HG03108 (cell line): ENCODE results near the gene SORCS2.

ENCODE experiments used
- ATAC-seq: cut with Tn5 transposase; IDR thresholded peaks from one replicate; pipeline ENCODE4 v1.9.1; 2021; ENCODE audit warnings: moderate library complexity; ENCODE audit not compliant: unreplicated experiment

Gene SORCS2

DNA sequence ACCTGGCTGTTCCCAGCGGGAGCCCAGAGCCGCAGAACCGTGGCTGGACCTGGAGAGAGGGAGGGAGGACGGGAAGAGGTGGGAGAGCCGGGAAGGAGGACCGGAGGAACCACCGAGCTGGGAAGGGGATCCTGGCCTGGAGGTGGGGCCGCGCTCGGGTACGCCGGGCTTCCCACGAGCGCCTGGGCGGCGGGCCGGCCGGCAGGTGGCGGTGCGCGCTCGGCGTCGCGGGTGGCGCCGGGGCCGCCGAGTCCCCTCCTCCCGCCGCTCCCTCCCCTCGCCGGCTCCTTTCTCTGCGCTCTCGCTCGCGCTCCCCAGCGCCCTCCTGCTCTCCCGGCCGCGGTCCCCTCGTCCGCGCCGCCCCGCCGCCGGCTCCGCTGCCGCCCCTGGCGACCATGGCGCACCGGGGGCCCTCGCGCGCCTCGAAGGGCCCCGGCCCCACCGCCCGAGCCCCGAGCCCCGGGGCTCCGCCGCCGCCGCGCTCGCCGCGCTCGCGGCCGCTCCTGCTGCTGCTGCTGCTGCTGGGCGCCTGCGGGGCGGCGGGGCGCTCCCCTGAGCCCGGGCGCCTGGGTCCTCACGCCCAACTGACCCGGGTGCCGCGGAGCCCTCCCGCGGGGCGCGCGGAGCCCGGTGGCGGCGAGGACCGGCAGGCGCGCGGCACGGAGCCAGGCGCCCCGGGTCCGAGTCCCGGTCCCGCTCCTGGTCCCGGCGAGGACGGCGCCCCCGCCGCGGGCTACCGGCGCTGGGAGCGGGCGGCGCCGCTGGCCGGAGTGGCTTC is at the start of gene SORCS2:
TSS of gene SORCS2 (plus strand) at position 287 of the 778 bp plus-strand sequence.
- ATAC-seq = no peak

DNA sequence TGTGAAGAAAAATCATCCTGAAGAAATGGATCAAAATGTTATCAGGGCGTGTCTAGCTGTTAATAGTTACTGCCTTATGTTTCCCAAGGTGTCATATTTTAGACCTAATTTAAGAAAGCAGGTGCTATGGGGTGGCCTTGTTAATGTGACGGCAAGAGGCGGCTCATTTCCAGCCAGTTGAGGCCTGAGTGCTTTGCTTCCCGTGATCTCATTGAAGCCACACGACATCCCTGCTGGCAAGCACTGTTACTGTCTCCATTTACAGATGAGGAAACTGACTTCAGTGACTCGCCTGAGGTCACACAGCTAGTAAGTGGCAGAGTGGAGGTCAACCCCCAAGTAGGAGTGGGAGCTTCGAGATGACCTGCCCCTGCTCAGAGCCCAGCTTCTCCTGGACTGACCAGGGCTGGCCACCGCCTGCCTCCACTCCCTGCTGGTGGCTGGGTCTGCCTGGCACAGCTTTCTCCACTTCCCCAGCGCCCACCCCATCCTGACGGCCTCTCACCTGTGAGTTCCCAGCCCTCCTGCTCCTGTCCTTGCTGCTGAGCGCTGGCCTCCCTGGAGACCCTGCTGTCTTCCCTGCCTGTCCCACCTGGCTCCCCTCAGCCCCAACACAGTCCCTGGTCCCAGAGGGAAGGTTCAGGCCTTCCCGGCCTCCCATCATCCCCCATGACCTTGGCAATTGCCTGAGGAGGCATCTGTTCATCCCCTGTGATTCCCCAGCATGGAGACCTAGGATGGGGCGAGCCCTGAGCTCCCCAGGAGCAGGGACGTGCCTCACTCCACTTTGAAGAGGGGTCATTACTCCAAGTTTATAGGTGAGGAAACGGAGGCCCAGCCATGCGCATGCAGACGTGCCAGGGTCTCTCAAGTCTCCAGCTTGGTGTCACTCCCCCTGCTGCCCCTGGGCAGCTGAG is 47.7 kb upstream of the SORCS2 start:
- ATAC-seq = no peak

DNA sequence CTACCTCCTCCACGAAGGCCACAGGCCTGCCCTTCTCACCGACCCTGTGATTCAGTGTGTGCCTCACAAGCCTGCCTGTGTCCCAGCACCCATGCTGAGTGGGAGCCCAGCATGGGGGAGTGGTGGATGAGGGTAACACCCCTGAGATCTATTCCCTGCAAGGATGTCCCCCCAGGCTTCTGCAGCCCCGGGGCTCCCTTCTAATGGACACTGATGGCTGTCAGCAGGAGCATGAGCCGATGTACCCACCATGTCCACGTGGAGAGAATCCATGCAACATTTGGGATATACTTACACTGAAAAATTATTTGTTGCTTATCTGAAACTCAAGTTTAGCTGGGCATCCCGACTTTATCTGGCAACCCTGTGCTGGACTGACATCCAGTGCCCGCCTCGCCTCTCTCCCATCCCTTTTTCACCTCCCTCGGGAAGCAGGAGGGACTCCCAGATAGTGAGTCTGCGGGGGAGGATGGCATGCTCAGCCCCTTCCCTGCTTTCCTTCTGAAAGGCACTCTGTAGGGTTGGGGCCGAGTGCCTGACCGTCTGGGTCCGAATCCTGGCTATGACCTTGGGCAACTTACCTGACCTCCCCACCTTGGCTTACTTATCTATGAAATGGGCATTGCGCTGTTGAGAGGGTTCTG is 46.9 kb upstream of the SORCS2 start:
- no peak for ATAC-seq

DNA sequence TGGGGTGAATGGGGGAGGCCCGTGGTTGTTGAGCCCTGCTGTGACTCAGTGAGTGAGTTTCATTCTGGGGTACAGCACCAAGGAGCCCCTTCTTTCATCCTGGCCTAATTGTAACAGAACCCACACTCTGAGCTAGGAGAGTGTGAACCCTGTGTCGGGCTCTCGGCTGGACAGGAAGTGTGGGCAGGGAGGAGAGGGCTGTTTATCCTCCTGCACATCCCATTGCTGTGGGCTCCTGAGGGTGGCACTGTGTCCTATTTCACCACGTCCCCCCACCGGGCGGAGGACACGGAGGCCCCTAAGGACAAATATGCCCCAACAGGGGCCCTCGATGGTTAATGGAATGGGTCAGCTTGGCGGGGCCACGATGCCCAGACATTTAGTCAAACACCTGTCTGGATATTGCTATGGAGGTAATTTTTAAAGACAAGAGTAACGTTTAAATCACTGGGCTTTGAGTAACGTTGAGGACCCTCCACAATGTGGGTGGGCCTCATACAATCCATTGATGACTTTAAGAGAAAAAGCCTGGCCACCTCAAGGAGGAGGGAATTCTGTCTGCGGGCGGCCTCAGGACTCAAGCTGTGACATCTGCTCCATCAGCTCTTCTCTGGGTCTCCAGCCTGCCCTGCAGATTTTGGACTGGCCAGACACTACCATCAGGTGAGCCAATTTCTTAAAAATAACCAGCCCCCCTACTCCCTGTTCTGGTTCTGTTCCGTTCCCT is 46.1 kb upstream of the SORCS2 start:
- ATAC-seq = no peak

DNA sequence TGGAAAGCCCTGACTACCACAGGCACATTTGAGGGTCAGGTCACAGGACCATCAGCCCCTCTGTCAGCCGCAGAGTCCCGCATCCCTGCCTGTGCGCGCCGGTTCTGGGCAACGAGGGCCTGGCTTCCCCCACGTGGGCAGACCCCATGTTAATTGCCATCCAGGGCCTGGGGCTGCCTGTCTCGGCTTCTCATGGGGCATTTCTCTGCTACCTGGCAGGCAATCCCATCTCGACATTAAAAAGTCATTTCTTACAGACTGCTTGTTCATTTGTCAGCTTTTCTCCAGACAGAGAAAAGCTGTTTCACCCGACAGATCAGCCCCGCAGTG is 45.6 kb upstream of the SORCS2 start:
- no peak for ATAC-seq

DNA sequence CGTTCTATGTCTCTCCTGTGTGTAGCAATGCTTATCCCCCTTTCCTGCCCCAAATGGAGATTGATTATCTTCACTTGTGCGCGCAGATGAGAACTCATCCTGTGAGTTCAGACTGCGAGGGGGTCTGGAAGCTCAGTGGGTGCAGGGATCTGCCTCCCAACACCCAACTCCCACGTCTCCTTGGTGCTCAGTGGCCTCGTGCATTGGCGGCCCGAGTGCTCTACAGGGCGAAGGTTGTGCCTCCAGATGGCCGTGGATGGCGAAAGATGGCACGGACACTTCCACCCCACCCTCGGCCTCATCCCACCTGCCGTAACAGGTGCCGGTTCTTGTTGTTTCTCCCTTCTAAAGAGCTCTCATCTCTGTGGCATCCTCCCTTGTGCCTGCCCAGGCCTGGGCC is 45.1 kb upstream of the SORCS2 start:
- ATAC-seq = no peak

DNA sequence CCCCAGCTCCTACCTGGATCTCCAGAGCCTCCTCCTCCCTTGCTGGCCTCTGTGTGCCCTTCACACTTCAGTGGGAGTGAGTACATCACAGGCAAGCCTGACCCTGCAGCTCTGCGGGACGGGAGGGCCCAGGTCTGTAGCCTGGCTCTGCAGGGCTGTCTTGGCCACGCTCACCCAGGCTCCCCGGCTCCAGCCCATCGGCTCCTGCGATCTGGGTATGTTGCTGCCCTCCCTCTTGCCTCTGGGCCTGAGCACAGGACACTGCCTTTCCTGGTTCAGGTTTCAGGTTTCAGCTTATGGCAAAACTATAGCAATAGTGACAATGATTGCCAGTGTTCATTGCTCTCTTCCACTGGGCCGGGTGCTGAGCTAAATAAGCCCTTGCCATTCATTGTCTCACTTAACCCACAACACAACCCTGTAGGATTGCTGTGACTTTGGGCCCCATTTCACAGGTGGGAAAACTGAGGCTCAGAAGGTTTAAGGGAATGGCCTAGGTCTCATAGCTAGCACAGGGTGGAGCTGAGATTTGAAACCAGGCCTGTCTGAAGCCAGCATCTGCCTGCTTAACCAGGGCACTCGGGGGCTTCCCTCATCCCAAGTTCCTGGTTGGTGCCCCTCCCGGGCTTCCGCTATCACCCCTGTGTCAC is 44.6 kb upstream of the SORCS2 start:
- no peak for ATAC-seq

DNA sequence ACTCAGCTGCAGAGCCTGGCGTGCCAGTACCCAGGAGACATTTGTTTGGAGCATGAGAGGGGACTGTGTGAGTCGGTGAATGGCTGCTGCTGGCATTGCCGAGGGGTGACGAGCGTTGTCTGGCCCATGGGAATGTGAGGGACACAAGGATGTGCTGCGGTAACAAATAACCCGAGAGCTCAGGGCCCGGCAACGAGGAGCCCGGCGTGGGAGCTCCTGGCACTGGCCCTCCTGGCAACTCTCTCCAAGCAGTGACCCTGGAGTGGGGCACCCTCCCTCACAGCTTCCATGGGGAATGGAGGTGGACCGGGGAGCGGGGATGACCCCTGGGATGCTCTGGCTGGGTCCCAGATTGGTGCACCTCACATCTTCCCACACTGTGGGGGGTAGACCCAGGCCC is 44.0 kb upstream of the SORCS2 start:
- ATAC-seq = no peak

DNA sequence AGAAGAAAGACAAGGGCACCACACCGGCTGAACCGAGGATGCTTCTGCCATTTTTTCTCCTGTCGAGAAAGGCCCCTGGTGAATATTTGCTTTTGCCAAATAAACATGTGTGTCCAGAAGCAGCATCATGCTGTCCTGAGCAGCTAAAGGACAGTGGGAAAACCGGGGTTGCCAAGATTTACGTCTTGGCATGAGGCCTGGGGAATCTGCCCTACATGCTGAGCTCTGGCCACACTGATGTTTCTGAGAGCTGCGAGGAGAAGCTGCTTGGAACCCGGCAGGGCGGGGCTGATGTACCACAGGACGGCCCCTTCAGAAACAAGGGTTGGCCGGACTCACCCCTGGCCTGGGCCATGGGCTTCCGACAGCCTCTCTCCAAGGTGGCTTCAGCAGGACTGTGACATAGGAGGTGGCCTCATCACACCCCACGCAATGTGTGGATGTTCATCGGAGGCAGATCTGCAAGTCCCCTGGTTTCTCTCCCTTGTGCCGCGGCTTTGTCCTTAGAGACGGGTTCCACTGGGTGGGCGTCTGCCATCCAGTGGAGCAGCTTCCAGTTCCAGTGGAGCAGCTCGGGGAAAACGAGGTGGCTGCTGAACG is 42.2 kb upstream of the SORCS2 start:
- no peak for ATAC-seq

DNA sequence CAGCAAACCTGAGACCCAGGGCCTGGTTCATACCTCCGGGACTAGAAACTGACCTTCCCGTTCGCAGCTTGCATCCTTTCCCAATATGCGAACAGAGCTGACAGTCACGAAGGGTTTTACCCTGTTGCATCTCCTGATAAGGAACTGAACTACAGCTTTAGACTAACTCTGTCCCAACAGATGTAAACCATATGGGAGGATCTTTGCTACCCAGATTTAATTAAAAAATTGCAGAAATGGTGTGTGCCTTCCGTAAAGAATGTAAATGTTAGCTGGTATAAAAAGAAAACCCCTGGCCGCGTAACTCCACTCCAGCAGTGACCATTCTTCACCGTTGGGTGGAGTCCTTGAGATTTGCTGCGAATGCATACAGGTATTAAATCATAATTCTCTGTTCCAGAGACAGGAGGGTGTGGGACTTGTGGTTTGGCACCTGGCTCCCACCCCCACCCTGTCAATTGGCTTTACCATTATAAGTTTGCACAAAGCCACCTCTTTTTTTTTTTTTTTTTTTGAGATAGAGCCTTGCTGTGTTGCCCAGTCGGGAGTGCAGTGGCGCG is 40.6 kb upstream of the SORCS2 start:
- no peak for ATAC-seq

DNA sequence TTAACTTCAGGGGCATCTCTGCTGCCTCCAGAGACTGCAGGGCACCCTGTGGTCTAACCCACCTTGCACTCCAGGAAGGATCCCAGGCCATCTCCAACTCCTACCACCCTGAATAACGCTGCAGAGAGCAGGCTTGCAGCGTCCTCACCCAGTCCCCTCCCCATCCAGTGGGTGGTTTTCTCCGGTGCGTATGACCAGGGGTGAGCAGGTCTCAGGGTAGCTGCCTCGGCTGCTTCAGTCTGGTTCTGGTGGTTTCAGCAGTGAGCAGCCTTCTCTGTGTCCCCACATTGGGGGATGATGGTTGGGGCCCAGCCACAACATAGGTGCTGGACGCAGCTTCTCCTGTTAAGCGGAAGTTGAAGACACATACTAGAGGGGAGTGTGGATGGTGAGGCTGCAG is 38.6 kb upstream of the SORCS2 start:
- ATAC-seq = no peak

DNA sequence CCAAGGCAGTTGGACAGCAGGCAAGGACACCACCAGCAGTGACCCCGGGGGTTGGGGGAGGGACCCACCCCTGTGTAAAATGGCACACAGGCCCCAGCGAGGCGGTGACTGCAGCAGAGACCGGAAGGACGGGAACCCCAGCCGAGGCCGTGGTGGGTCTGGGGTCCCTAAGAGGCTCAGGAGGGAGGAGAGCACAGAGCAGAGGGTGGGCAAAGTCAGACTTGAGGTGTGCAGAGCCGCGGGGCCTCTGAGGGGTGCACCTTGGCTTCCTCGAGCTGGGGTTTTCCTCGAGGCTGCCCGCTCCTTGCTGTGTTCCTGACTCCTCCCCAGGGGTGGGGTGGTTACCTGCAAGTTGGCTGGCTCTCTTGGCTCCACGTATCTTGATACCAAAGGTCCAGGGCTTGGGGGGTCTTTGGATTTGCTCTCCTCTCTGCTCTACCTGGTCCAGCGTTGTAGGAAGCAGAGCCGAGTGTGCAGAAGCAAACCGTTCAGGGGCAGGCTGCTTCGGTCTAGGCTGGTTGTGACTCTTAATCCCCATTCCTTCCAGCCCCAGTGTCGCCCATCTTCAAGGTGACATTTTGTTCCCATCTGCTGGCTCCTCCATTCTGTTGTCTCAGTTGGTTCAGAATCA is 37.9 kb upstream of the SORCS2 start:
- no peak for ATAC-seq

DNA sequence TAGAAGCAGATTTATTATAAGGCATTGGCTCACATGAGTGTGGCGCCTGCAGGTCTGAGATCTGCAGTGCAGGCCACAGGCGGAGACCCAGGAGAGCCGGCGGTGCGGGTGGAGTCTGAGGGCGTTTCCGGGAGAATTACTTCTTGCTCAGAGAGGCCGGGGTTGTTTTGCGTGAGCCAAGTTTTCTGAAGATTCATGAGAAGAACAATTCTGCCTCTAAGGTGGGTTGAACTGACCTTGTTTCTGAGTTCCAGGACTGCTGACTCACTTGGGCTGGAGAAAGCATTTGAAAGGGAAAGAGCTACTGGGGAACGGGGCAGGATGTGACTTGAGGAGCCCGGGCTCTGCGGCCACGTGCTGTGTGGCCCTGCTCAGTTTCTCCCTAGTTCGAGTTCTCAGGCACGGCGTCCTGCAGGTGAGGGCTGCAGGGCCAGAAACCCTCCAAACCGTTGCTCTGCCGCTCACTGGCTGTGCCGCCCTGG is 36.7 kb upstream of the SORCS2 start:
- ATAC-seq = no peak

DNA sequence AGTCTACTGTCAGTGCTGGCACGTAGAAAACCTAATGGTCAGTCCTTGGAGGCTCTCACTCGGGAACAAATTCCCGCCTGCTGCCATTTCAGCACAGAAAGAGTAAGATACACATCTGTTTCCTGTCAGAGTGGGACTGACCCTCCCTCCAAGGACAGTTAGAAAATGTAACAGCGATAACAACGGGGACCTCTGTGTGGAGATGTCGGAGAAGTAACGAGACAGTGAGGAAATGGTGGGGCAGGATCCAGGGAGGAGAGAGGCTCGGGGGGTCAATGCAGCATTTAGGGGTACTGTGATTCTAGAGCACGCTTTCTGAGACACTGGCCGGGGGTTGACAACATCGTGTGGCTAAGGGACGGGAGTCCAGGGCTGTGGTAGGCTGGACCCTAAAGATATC is 36.0 kb upstream of the SORCS2 start:
- no peak for ATAC-seq

DNA sequence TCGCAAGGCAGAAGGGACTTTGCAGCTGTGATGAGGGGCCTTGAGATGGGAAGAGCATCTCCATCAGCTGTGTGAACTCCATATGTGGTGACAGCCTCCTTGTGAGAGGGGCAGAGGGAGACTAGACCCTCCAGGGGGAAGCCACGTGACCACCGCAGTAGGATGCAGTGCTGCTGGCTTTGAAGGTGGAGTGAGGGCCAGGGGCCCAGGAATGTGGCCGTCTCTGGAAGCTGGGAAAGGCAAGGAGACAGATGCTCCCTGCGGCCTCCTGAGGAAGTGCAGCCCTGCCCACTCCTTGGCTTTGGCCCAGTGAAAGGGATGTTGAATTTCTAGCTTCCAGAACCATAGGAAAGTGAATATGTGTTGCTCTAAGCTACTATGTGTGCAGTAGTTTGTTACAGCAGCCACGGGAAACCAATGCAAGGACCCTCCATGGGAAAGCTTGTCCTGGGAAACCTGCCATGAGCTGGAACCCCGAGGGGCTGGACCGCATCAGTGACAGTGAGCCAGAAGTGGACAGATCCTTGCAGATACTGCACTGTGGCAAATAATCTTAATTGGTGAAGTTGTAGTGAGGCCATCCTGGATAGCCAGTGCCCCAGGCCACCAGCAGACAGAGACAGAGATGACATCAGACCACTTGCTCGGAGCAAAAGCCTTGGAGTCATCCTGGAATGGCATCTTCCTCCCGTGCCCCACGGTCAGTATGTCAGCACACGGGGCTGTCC is 35.4 kb upstream of the SORCS2 start:
- ATAC-seq = no peak

DNA sequence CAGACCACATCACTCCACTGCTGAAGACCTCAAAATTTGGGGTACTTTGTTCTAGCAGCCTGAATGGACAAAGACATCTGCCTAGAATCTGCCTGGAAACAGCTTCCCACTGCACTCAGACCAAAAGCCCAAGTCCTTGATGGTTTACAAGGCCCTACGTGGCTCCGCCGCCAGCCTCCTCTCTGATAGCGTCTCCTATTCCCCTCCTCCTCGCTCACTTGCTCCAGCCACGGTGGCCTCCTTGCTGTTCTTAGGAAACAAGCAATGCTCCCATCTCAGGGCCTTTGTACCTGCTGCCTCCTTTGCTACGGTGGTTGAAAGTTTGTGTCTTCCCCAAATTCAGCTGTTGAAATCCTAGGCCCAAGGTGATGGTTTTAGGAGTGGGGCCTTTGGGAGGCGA is 34.7 kb upstream of the SORCS2 start:
- ATAC-seq = no peak

DNA sequence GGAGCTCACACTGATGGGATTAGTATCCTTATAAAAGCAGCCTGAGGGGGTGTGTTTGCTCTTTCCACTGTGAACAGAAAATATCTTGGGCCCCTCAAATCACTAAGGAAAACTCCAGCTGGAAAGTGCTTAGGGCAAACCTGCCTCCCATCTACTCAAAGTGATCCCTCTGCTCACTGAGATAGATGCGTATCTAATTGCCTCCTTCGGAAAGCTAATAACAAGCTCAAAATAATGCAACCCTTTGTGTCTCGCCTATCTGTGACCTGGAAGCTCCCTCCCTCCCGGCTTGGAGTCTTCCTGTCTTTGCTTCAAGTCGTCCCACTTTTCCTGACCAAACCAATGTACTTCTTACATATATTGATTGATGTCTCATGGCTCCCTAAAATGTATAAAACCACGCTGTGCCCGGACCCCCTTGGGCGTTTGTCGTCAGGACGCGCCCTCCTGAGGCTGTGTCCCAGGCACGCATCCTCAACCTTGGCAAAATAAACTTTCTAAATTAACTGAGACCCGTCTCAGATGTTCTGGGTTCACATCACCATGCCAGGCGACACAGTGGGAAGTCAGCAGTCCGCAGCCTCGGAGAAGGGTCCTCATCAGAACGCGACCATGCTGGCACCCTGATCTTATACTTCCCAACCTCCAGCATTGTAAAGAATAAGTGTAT is 34.1 kb upstream of the SORCS2 start:
- no peak for ATAC-seq

DNA sequence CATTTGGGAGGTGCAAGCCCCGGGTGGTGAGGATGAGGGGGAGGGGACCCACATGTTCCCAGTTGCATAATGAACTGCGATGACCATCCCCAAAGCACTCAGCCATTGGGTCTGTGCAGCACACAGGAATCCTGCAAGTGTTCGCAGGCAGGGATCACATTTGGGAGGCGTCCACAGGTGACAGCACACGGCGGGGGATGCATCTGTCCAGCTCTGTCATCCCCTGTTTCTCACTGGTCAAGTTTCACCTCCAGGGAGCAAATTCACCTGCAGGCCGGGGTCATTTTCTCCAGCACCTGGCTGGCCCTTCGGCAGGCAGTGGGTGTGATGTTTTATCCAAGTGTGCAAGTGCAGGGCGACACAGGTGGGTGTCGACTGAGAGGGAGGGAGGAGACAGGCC is 33.3 kb upstream of the SORCS2 start:
- no peak for ATAC-seq
